Activated CD8-positive, alpha-beta memory T cell treated with anti-CD3 and anti-CD28 coated beads, Interleukin-2, amount 50 U/mL, for 24 hours (primary cell): ENCODE data around the gene ZNF365.

ENCODE experiments used
- DNase-seq: peaks from one replicate; pipeline ENCODE4 v3.0.0-alpha.2; 2020; ENCODE audit errors: extremely low read depth

ZNF365 gene

GRCh38 chr10:62414359-62414758 lies 40.2 kb downstream of the ZNF365 start:
- DNase-seq: no peak

- no peak for DNase-seq
These were observed 48.0 kb downstream of the ZNF365 start for GRCh38 chr10:62422068-62422590.

GRCh38 chr10:62424026-62424425 lies 49.9 kb downstream of the ZNF365 start:
- DNase-seq: no peak

GRCh38 chr10:62426086-62426485 lies 51.9 kb downstream of the ZNF365 start:
- DNase-seq: peak; percentile 5

GRCh38 chr10:62426600-62426999 lies 52.4 kb downstream of the ZNF365 start:
- no peak for DNase-seq

- DNase-seq: no peak
These were observed 56.7 kb downstream of the ZNF365 start for GRCh38 chr10:62430881-62431280.

GRCh38 chr10:62433181-62433692 lies 59.1 kb downstream of the ZNF365 start:
- peak; percentile 38 for DNase-seq

GRCh38 chr10:62433901-62434300 lies 59.7 kb downstream of the ZNF365 start:
- no peak for DNase-seq

GRCh38 chr10:62437696-62438095 lies 63.5 kb downstream of the ZNF365 start:
- no peak for DNase-seq

GRCh38 chr10:62442006-62442405 lies 67.8 kb downstream of the ZNF365 start:
- DNase-seq: no peak

- no peak for DNase-seq
These were observed 68.9 kb downstream of the ZNF365 start for GRCh38 chr10:62442894-62443669.

- DNase-seq: no peak
These were observed 69.7 kb downstream of the ZNF365 start for GRCh38 chr10:62443866-62444265.

GRCh38 chr10:62446627-62447026 lies 72.5 kb downstream of the ZNF365 start:
- DNase-seq: no peak

GRCh38 chr10:62450912-62451610 lies 76.9 kb downstream of the ZNF365 start:
- DNase-seq: no peak

- no peak for DNase-seq
These were observed 77.4 kb downstream of the ZNF365 start for GRCh38 chr10:62451611-62451975.
